C4-2B (cell line): ENCODE measurements around the gene VIL1.

Source experiments
- CTCF ChIP-seq: fragments of 450-650 bp; conservative IDR thresholded peaks from 2 replicates; pipeline ENCODE4 v1.5.1; 2017; ENCODE audit warnings: mild to moderate bottlenecking
- ZFX ChIP-seq: fragments of 450-650 bp; IDR thresholded peaks from 2 replicates; pipeline ENCODE4 v1.6.1; 2017

DNA sequence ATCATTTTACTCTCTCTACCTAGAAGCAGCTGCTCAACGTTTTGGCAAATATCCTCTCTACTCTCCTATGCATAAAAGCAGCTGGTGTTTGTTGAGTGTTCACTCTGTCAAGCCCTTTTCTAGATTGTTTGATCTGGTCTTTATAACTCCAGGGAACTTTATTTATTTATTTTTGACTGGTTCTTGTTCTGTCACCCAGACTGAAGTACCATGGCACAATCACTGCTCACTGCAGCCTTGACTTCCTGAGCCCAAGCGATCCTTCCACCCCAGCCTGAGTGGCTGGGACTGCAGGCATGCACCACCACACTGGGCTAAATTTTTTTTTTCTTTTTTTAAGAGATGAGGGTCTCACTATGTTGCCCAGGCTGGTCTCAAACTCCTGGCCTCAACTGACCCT is 49.6 kb upstream of the VIL1 start:
- TF ChIP-seq ZFX = no peak
- TF ChIP-seq CTCF = no peak
